GM19035 (cell line): ENCODE results near the gene NRAS.
"Not testable (repeated sequence)": the region's sequence is repeated elsewhere in the genome, so short reads cannot be mapped to it uniquely, and the experiment has no call there.

Experiments
- ATAC-seq: cut with Tn5 transposase; IDR thresholded peaks from one replicate; pipeline ENCODE4 v1.9.1; 2021; ENCODE audit not compliant: unreplicated experiment

NRAS gene

GRCh38 chr1:114716304-114717170, at the start of gene NRAS:
Gene NRAS (minus strand): TSS chr1:114716771. CDS start chr1:114716160, 611 bp downstream.
- ATAC-seq, result peak; percentile 94

GRCh38 chr1:114764689-114765088, 48.1 kb upstream of the NRAS start:
- ATAC-seq, result no peak

- no peak for ATAC-seq
These were observed 41.8 kb upstream of the NRAS start for GRCh38 chr1:114758256-114758832.

GRCh38 chr1:114757455-114758255, 41.1 kb upstream of the NRAS start, which contains the start of gene CSDE1:
Gene CSDE1 (minus strand): TSS chr1:114757984. CDS start chr1:114739890, 18,094 bp downstream.
- peak; percentile 75 for ATAC-seq

DNA sequence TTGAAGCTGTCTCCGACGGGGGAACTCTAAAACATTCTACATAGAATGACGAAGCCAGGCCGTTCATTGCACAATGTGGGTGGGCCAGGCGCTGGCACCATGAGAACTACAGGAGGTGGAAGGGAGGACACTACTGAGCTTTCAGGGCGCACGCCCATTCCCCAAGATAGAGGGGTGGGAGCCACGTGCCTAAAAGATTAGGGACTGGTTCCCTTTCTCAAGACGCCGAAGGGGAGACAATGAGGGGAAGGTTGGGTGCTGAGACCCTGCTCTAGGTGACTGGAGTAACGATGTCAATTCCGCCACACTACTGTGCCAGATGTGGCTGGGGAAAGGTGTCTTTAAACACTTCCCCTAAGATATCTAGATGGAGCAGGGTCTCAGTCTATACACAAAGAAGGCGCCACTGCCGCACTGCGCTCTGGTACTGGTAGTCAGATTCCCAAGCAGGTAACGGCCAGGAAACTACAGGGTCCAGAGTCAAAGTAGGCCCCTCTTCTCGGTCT, 40.4 kb upstream of the NRAS start:
- no peak for ATAC-seq

DNA sequence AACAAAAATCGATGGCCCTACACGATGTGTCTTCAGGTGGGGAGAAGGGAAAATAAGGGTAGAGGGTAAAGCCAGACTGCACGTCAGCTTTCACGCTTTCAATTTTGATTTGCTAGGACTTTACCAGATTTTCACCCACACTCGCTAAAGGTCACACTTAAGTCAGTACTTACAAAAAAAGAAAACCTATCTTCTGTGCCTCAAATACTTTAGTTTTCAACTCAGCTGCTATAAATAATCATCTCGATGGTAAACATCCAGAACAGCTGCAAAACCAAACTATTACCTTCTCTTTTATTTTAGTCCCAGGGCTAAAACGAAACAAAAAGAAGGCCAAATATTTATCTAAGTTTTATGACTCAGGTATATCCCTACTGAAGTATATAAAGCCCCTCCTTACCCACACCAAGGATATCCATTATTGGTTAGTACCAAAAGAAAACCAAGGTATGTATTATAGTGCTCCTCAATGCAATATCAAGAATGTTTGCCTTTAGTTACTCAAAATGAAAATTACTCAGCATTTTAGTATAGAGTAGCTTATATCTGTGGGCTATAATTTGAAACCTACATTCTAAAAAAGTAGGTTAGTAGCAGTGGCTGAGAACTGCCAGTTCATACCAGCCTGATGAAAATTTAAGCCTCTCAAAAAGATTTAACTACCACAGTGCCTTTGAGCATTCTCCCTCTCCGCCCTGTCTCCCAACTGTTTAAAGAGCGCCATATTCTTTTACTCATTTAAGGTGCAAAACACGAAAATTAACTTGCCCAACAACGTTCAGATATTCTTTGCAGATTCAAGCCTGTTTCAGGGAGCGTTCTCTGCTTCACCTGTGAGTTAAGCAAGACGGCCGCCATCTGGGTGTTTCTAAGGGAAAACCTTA, 39.7 kb upstream of the NRAS start:
- ATAC-seq, result peak; percentile 37

- ATAC-seq, result no peak
These were observed 38.7 kb upstream of the NRAS start for GRCh38 chr1:114755006-114755931.

GRCh38 chr1:114753702-114754101, 37.1 kb upstream of the NRAS start:
- not testable (repeated sequence) for ATAC-seq

DNA sequence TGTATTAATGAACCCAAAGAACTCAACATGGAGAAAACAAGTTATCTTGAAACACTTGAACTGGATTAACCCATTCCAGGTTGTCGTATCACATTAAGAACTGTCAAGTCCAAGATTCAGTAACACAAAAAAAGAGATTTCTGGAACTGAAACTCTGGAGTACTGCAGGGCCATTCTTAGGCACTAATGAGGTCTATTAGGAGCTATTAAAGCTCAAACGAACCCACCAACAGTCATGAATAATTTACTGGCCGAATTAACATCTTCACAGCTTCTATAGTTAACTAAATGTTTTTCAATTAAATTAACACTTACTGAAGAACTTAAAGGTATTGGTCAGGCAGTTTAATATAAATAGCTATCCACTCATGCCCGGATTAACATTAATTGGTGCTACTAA, 36.6 kb upstream of the NRAS start:
- ATAC-seq, result no peak

- no peak for ATAC-seq
These were observed 34.2 kb upstream of the NRAS start for GRCh38 chr1:114750780-114751179.

GRCh38 chr1:114749835-114750234, 33.3 kb upstream of the NRAS start:
- no peak for ATAC-seq

- no peak for ATAC-seq
These were observed 30.0 kb upstream of the NRAS start for GRCh38 chr1:114746450-114747121.

GRCh38 chr1:114745291-114745690, 28.7 kb upstream of the NRAS start:
- ATAC-seq, result no peak

- no peak for ATAC-seq
These were observed 25.6 kb upstream of the NRAS start for GRCh38 chr1:114741963-114742746.

GRCh38 chr1:114740331-114740730, 23.8 kb upstream of the NRAS start:
- ATAC-seq, result no peak

GRCh38 chr1:114737314-114737849, 20.8 kb upstream of the NRAS start:
- ATAC-seq, result no peak

DNA sequence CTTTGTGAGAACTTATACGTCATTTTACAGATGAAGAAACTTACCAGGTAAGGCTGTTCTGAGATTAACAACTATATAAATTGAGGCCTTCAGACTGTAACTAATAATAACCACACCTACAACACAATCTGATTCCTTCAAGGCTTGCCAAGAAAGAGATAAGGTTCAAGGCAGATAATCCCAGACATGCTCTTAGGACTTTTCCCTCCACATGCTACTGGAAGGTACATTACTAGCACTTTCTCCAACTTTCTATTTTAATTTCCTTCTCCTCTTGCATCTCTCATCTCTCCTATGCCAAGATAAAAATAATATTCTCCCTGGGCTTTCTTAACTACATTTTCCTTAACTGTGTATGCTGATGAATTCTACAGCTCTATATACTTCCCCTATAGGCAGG, 18.9 kb upstream of the NRAS start:
- no peak for ATAC-seq

- no peak for ATAC-seq
These were observed 13.2 kb upstream of the NRAS start for GRCh38 chr1:114729782-114730181.
